Stimulated activated CD4-positive, alpha-beta T cell treated with anti-CD3 and anti-CD28 coated beads, Interleukin-2, amount 100 ng/mL, for 4 hours (primary cell): ENCODE data around the gene DHX38.

Source experiments
- DNase-seq: peaks from one replicate; pipeline ENCODE4 v3.0.0-alpha.2; 2020; ENCODE audit warnings: low read depth

Gene DHX38

GRCh38 chr16:72122308-72122707 lies 28.7 kb downstream of the DHX38 start:
- no peak for DNase-seq

- no peak for DNase-seq
Observed at GRCh38 chr16:72122916-72123315, 29.3 kb downstream of the DHX38 start.

GRCh38 chr16:72123426-72123825 lies 29.8 kb downstream of the DHX38 start:
- no peak for DNase-seq

- DNase-seq, result no peak
Observed at GRCh38 chr16:72124148-72124547, 30.5 kb downstream of the DHX38 start.

GRCh38 chr16:72124761-72125634 lies 31.4 kb downstream of the DHX38 start:
- DNase-seq, result peak; percentile 24

- DNase-seq, result no peak
Observed at GRCh38 chr16:72125635-72126428, 32.2 kb downstream of the DHX38 start.

GRCh38 chr16:72126429-72126765 lies 32.8 kb downstream of the DHX38 start:
- no peak for DNase-seq

GRCh38 chr16:72128701-72129100 lies 35.1 kb downstream of the DHX38 start:
- DNase-seq, result no peak

- DNase-seq, result no peak
Observed at GRCh38 chr16:72129976-72130656, 36.5 kb downstream of the DHX38 start.

- no peak for DNase-seq
Observed at GRCh38 chr16:72131036-72131435, 37.4 kb downstream of the DHX38 start.

- no peak for DNase-seq
Observed at GRCh38 chr16:72132726-72133125, 39.1 kb downstream of the DHX38 start.

- no peak for DNase-seq
Observed at GRCh38 chr16:72134507-72134906, 40.9 kb downstream of the DHX38 start.

GRCh38 chr16:72137380-72138063 lies 43.9 kb downstream of the DHX38 start:
- no peak for DNase-seq

GRCh38 chr16:72138064-72138572 lies 44.5 kb downstream of the DHX38 start:
- DNase-seq, result no peak

GRCh38 chr16:72139908-72140307 lies 46.3 kb downstream of the DHX38 start:
- DNase-seq, result no peak

GRCh38 chr16:72142476-72142875 lies 48.8 kb downstream of the DHX38 start:
- DNase-seq, result no peak

- no peak for DNase-seq
Observed at GRCh38 chr16:72149676-72150464, 56.2 kb downstream of the DHX38 start.

- DNase-seq, result no peak
Observed at GRCh38 chr16:72159386-72159785, 65.7 kb downstream of the DHX38 start.

- no peak for DNase-seq
Observed at GRCh38 chr16:72159801-72160200, 66.2 kb downstream of the DHX38 start.

- DNase-seq, result no peak
Observed at GRCh38 chr16:72162105-72162692, 68.6 kb downstream of the DHX38 start.
